Measurements from ENCODE around the gene COL25A1. TPM values are rescaled to one million over a fixed set of nuclear protein-coding genes. Genes with fewer than 3 reads are reported as not detected.

COL25A1 gene
- total RNA-seq, 1 experiment from 2014 or later: 4.2 TPM

DNA sequence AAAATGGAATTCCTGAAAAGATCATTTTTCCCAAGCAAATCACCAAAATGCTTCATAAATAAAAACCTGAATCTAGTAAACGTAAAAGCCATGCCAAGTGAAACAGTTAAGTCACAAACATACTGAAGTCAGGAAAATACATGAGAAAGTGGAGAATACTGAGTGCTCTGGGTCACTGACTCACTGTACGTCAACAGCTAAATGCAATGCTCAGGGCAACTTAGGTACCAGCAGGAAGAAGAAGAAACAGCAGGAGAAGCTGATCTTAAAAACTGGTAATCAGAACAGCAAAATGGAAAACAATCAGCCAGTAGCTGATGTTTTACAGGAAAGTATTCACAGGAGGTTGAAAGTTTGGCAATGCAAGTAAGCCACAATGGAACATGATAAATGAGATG is 287.0 kb downstream of the COL25A1 start:
- no CpG with 5 or more reads among the region's 2 CpGs for WGBS (ENCODE audit: extremely low coverage, insufficient read length, low lambda C conversion rate)

More for the DNA sequence above, 287.0 kb downstream of the COL25A1 start:
- Histone ChIP-seq H3K4ac (ENCODE audit: low read depth, low read length) (no peak overlapping the region), H2BK15ac (ENCODE audit: low read depth, low read length) (no peak overlapping the region), H3K4me1 (ENCODE audit: insufficient read depth, low read length) (no peaks in the 10 kb centered on the region), H3K9ac (ENCODE audit: extremely low read depth, insufficient read length, low read length) (no peak overlapping the region), H3K23ac (ENCODE audit: insufficient read length, low read depth, low read length) (no peak overlapping the region), H2BK5ac (ENCODE audit: insufficient read length, low read length) (no peak overlapping the region), H4K91ac (ENCODE audit: insufficient read length, low read depth, low read length) (no peak overlapping the region), H3K79me2 (ENCODE audit: insufficient read depth, low read length) (no peaks in the 10 kb centered on the region), H2BK12ac (ENCODE audit: insufficient read length, low read depth, low read length) (no peak overlapping the region), H3K79me1 (ENCODE audit: insufficient read depth, low read depth, low read length, poor library complexity, severe bottlenecking) (no peaks in the 10 kb centered on the region), H3K4me2 (ENCODE audit: insufficient read depth, insufficient read length, low read length) (no peak overlapping the region), H3K9me3 (ENCODE audit: control insufficient read depth, low read depth, low read length) (no peaks in the 10 kb centered on the region), H2AK5ac (ENCODE audit: insufficient read length, low read length) (no peak overlapping the region), H2AFZ (ENCODE audit: low read length) (no peak overlapping the region), H2BK120ac (ENCODE audit: low read depth, low read length, poor library complexity, severe bottlenecking) (no peak overlapping the region), H3K56ac (ENCODE audit: insufficient read length, low read depth, low read length) (no peak overlapping the region), H3K18ac (ENCODE audit: insufficient read length, low read depth, low read length) (no peak overlapping the region), H4K5ac (ENCODE audit: insufficient read length, low read depth, low read length) (no peak overlapping the region), H3K14ac (ENCODE audit: insufficient read depth, low read length) (no peak overlapping the region), H3T11ph (ENCODE audit: low read length) (no peak overlapping the region), H2BK20ac (ENCODE audit: low read depth, low read length, poor library complexity, severe bottlenecking) (no peak overlapping the region), H4K8ac (replicated peaks; ENCODE audit: insufficient read length, low read depth, low read length) (no peak overlapping the region), H3K27me3 (ENCODE audit: insufficient read depth, low read length) (no peaks in the 10 kb centered on the region), H4K20me1 (ENCODE audit: control insufficient read depth, insufficient read depth, insufficient read length) (no peaks in the 10 kb centered on the region), H3K23me2 (ENCODE audit: insufficient read length, low read depth, low read length, poor library complexity, severe bottlenecking) (no peaks in the 10 kb centered on the region), H3K27ac (ENCODE audit: insufficient read length, low read depth, low read length) (no peak overlapping the region)
- no peaks in the 10 kb centered on the region for H3K27me3 Mint-ChIP-seq (ENCODE audit: low read depth)
- peak overlapping the region in 1 of 3 experiments; percentile 3; a peak in 1 of 7 replicates for H3K27ac Mint-ChIP-seq
- H3K4me1 Mint-ChIP-seq: no peaks in the 10 kb centered on the region
- no peak for DNase-seq
- TF ChIP-seq, protein P1, sequence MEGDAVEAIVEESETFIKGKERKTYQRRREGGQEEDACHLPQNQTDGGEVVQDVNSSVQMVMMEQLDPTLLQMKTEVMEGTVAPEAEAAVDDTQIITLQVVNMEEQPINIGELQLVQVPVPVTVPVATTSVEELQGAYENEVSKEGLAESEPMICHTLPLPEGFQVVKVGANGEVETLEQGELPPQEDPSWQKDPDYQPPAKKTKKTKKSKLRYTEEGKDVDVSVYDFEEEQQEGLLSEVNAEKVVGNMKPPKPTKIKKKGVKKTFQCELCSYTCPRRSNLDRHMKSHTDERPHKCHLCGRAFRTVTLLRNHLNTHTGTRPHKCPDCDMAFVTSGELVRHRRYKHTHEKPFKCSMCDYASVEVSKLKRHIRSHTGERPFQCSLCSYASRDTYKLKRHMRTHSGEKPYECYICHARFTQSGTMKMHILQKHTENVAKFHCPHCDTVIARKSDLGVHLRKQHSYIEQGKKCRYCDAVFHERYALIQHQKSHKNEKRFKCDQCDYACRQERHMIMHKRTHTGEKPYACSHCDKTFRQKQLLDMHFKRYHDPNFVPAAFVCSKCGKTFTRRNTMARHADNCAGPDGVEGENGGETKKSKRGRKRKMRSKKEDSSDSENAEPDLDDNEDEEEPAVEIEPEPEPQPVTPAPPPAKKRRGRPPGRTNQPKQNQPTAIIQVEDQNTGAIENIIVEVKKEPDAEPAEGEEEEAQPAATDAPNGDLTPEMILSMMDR (conservative IDR thresholded peaks at IDR 0.05): no peak
- no peak overlapping the region for H3K4me3 Mint-ChIP-seq
- H3K9me3 Mint-ChIP-seq: peaks cover 3 to 6% of the 10 kb centered on the region in 2 experiments; a peak in 3 of 5 replicates
- peaks cover 0 to 6% (median 0%) of the 10 kb centered on the region in 3 experiments; a peak in 5 of 7 replicates for H3K36me3 Mint-ChIP-seq (ENCODE audit: insufficient read depth in 1 of 3, low read depth in 3 of 3)
